AG04450 (cell line): Measurements from ENCODE around the gene ANKRD33. TPM values are rescaled to one million over a fixed set of nuclear protein-coding genes. Genes with fewer than 3 reads are reported as not detected.
A peak's percentile ranks its signal among the peaks of the same experiment; 100 is the strongest.

Experiments used
- CTCF ChIA-PET: fragments of 300-600, 350-600 bp; formaldehyde crosslinking; extraction: SDS; loops from one replicate; lab custom pipeline; 2022; ENCODE audit warnings: antibody characterized with exemption, inconsistent platforms; lab: Charles Lee
- POLR2A ChIA-PET: fragments of 350-600 bp; formaldehyde crosslinking; extraction: SDS; loops from one replicate; lab custom pipeline; 2021; ENCODE audit warnings: antibody characterized with exemption, inconsistent platforms; lab: Yijun Ruan, JAX
- DNase-seq: peaks from one replicate; pipeline ENCODE4 v3.0.0-alpha.2; 2011; ENCODE audit warnings: low read depth, low spot score
- H3K27ac ChIP-seq: one replicate; pipeline ENCODE4 v1.5.1; 2012; ENCODE audit warnings: low read depth, low read length, control low read depth
- H3K27me3 ChIP-seq: one replicate; pipeline ENCODE4 v1.6.0; 2012; ENCODE audit warnings: low read length; ENCODE audit not compliant: control insufficient read depth, insufficient read depth
- H3K4me3 ChIP-seq: 2 replicates; pipeline ENCODE4 v1.5.1; 2011; ENCODE audit warnings: mild to moderate bottlenecking, low read depth, low read length, control low read depth
- H3K9me3 ChIP-seq: 2 replicates; pipeline ENCODE4 v1.5.1; 2012; ENCODE audit warnings: low read length; ENCODE audit not compliant: control insufficient read depth, insufficient read depth
- CTCF ChIP-seq: IDR thresholded peaks from 2 replicates; pipeline ENCODE4 v1.5.1; 2011; ENCODE audit warnings: low read depth, low read length, control low read depth, inconsistent platforms
- polyA plus RNA-seq: library from polyadenylated mRNA; depleted of rRNA; stranded (reverse); fragments of >200 nt; gene quantifications from 2 replicates; pipeline ENCODE4 v1.2.3, GENCODE V29; 2011

Gene ANKRD33
- polyA plus RNA-seq, 1 experiment: not detected

GRCh38 chr12:51922146-51922545, 34.2 kb downstream of the ANKRD33 start:
- DNase-seq: no peak
- Histone ChIP-seq H3K27ac (no peak overlapping the region), H3K4me3 (no peak overlapping the region), H3K27me3 (no peaks in the 10 kb centered on the region), H3K9me3 (no peaks in the 10 kb centered on the region; the same call in 1 of the 2 replicates)
- no peak for TF ChIP-seq CTCF
- ChIA-PET CTCF (interaction anchor here (0.9 to 5.0 kb wide), 14 partner anchors 11 to 103 kb away, joined by 3 to 45 read pairs (median 6); no protein-coding TSS in a partner anchor), POLR2A (interaction anchor here (0.6 to 1.2 kb wide), 2 partner anchors 10 to 100 kb away, joined by 4 to 8 read pairs; no protein-coding TSS in a partner anchor)

GRCh38 chr12:51922762-51923505, 35.0 kb downstream of the ANKRD33 start:
- CTCF ChIA-PET: interaction anchor here (0.8 to 5.0 kb wide), 24 partner anchors 8 to 102 kb away, joined by 3 to 45 read pairs (median 6); partner anchors contain the start of gene ACVRL1
- no peak for DNase-seq
- Histone ChIP-seq H3K27ac (peak overlapping the region; percentile 61), H3K27me3 (no peaks in the 10 kb centered on the region), H3K4me3 (no peak overlapping the region), H3K9me3 (no peaks in the 10 kb centered on the region)
- POLR2A ChIA-PET: interaction anchor here (1.2 kb wide), 1 partner anchor 11 kb away, joined by 4 read pairs; no protein-coding TSS in a partner anchor
- TF ChIP-seq CTCF: no peak

GRCh38 chr12:51923506-51924365, 35.8 kb downstream of the ANKRD33 start:
- DNase-seq: no peak
- peak; percentile 82 for TF ChIP-seq CTCF
- no peaks in the 10 kb centered on the region for H3K27me3 ChIP-seq
- H3K4me3 ChIP-seq: no peak overlapping the region
- H3K27ac ChIP-seq: no peak overlapping the region
- no peaks in the 10 kb centered on the region for H3K9me3 ChIP-seq
- ChIA-PET POLR2A (no interaction called here), CTCF (interaction anchor here (0.7 to 5.0 kb wide), 26 partner anchors 8 to 499 kb away, joined by 3 to 45 read pairs (median 6); partner anchors contain the start of genes ACVRL1 and SLC4A8)

- Histone ChIP-seq H3K27ac (no peak overlapping the region), H3K9me3 (no peaks in the 10 kb centered on the region), H3K4me3 (no peak overlapping the region), H3K27me3 (peaks cover 4% of the 10 kb centered on the region)
- ChIA-PET POLR2A (no interaction called here), CTCF (interaction anchor here (0.7 to 5.0 kb wide), 10 partner anchors 10 to 100 kb away, joined by 3 to 45 read pairs (median 8); no protein-coding TSS in a partner anchor)
- TF ChIP-seq CTCF: no peak
- DNase-seq: no peak
Observed at GRCh38 chr12:51924551-51925319, 36.8 kb downstream of the ANKRD33 start.
